ENCODE results near the gene STRIT1.

The STRIT1 gene
- long read RNA-seq, donor 1 = 0 reads
- long read RNA-seq, donor 2 = 0 reads
- long read RNA-seq, donor 3 = 0 reads
- long read RNA-seq, donor 4 = 0 reads
- long read RNA-seq, donor 5 = 0 reads
- long read RNA-seq, donor 6 = 0 reads
- long read RNA-seq, donor 7, partial matches to known transcripts = 0 of 1 reads
- long read RNA-seq, donor 7, other reads (novel, unspliced or antisense) = 0 of 1 reads
- long read RNA-seq, donor 8 = 0 reads

GRCh38 chr3:155293516-155293915 lies at the start of gene STRIT1:
Gene STRIT1 (minus strand): TSS chr3:155293683.
- DNase-seq = no peak

GRCh38 chr3:155342344-155342743 lies 48.9 kb upstream of the STRIT1 start:
- DNase-seq = no peak

DNA sequence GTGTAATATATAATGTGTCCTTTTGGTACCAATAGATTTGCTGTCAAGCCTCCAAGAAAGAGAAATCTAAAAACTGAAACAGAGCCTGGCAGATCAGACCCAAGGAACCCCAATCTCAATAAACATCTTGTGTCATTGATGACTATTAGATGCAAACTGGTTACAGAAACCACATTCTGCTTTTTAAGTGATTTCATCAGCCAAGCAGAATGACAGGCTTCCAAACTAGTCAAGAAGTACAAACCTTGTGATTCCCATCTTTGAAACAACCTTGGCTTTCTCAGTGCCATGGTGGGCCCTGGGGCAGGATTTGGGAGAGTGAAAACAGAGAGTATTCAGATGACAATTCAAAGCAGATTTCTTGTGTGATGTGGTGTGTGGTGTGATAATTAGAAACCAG lies 45.6 kb upstream of the STRIT1 start:
- no peak for DNase-seq

DNA sequence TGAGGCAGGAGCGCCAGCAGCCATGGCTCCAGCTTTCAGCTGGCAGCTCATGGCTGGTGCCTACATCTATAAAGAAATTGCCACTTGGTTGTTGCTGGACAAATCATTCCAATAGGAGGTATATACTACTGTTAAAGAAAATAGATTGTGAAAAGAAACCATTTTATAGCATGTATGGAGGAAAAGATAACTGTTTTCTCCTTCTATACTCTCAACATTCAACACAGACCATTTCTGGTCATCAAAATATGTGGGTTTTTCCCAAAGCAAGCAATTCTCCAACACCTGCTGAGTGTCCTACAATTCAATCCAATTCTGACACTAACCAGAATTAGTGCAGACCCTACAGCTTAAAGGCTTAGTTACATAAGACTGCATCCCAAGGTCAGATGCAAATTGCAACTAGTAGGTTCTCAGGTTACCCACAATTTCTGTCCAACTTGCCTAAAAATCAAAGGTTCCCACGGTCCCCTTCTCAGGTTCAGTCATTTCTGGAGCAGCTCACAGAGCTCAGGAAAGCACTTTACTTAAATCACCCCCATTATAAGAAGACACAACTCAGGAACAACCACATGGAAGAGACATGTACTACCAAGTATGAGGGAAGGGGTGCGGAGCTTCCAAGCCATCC lies 42.4 kb upstream of the STRIT1 start:
- DNase-seq = no peak

- DNase-seq = no peak
These were observed 41.6 kb upstream of the STRIT1 start for GRCh38 chr3:155334914-155335723.

- no peak for DNase-seq
These were observed 40.9 kb upstream of the STRIT1 start for GRCh38 chr3:155334215-155334913.

DNA sequence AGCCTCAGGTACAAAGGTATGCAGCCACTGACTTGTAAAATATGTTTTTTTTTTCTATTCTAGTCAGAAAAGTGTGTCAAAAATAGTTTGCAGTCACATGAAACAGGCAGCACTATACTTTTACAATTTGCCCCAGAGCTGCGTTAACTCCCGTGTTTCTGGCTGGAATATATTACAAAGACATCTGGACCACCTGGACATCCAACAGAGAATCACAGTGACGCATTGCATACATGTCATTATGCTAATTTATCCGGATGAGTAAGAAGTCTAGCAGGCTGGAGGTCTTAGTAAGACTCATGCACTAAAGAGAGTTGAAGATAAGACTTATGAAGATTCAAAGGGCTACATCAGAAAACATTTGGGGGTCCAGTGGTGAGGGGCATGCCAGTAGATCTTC lies 39.2 kb upstream of the STRIT1 start:
- no peak for DNase-seq

- no peak for DNase-seq
These were observed 37.6 kb upstream of the STRIT1 start for GRCh38 chr3:155331078-155331477.

DNA sequence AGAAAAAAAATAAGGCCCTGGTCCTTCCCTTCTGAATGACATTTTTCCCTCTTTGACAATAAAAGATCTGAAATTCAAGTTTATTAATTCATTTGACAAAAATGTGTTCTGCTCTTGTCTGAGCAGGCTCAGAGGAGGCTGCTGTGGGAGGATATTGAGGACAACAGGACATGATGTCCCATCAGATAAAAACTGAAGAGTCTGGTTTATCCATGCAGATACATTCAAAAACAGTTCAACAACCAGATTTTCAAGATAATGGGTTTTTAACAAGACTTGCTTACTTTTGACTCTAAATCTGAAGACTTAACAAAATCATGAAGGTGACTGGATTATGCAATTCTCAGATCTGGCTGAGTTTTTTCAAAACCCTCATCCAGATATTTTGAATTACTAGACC lies 36.9 kb upstream of the STRIT1 start:
- no peak for DNase-seq

- no peak for DNase-seq
These were observed 36.1 kb upstream of the STRIT1 start for GRCh38 chr3:155329513-155330048.

DNA sequence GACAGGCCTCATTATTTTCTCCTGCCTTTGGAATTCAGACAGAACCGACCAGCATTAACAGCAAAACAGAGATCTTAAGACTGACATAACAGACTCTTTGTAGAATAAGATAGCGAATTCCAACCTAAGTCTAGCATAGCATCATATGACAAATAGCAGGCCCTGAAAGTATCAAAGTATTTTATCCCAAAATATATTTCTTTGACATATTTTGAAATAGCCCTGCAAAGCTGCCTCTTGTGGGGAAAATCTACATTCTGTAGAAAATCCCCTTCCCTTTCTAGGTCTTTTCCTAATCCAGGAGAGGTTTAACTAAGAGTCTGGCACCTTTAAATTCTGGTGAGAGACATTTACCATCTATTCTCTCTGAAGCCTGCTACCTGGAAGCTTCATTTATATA lies 34.4 kb upstream of the STRIT1 start:
- DNase-seq = no peak

DNA sequence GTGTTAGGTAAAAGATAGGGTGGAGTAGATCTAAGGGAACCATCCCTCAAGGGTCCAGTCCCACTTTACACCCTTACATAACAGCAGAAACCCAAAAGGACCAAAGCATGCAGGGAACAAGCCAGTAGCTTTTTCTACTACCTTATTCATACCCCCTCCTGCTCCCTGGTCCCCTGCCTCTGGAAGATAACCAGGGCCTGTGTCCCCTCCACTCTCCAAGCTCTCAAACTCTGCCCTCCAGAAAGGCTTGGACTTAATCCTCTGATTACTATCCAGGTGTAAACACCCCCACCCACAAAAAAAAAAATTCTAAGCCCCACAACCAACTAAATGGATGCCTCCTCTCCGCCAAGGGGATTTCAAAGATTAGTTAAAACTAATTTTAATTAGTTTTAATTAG lies 33.9 kb upstream of the STRIT1 start:
- DNase-seq = no peak

DNA sequence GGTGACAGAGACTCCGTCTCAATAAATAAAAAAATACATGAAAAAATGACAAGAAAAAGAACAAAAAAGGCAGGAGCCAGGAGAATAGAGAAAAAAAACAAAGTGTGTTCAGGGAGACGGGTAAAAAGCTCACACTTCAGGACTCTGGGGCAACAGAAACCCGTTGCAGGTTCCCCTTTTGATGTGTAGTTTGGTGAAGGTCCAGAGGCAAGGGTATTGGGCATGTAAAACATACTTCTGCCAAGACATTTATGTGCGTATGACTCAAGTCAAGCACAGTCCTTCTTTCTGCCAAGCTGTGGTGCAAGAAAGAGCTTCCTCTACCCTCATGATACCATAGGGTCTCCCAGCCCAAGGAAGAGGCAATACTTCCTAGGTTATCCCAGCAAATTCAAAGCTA lies 33.4 kb upstream of the STRIT1 start:
- DNase-seq = no peak

- no peak for DNase-seq
These were observed 32.8 kb upstream of the STRIT1 start for GRCh38 chr3:155326244-155326643.

DNA sequence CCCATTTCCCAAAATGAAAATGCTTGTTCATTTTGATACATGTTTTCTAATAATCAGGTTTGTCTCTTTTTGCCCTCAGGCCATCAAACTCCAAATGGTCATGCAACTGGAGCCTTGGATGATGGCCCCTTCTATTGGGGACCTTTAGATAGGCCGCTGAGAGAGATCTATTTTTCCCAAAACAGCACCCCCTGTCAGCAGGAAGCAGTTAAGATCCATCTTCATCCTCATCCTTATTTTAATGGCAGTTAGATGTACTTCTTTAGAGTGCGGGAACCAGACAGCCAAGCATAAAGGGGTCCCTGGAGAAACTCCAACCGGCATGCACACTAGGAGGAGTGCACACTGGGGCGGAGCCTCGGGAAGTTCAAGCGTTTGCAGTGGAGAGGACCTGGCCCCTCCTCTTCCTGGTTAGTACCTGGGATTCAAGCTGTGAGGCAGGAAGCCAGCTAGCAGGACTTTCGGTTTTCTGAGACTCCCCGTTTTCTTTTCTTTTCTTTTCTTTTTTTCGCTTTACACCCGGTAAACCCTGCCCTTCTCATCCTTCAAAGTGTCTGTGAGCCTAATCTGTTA lies 31.9 kb upstream of the STRIT1 start:
- no peak for DNase-seq

DNA sequence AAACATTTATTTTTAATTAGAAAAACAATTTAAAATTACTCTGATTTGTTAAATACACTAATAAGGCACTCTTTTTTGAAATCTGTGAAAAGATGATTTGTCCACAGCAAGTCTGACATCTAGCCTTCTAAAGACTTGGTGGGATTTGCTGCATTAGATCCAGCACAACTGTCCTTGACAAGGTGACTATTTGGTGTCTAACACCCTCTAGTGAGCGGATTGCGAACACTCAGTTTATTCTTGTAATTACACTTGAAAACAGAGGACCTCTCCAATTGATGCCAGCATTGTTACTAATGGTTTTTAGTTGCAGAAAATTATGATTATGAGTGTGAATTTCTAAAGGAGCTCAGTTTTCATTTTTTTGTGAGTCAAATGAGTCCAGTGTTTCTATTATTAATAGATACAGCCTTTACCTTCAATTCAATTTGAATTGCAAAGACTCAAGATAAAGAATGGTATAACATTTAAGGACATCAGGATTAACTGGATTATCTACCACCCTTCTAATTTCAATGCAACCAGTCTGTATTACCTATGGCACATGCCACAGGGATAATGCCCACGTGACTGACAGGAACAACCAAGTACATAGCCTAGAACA lies 29.7 kb upstream of the STRIT1 start:
- peak; percentile 18 for DNase-seq

DNA sequence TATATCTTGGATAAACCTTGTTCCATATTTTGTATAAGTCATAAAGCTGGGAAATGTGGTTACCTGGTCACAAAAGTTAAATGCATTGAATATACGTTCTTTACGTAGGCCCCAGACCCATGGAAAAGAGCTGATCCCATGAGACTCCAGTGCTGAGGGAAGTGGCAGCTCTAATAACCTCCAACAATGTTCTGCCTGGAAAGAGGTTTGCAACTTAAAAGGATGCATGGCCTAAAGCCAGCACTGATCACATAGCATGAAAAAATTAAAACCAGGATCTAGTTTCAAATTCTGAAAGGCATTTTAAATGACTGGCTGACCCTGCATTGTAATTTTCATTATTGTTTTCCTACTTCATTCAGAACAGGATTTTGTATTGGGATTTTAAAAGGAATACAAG lies 27.9 kb upstream of the STRIT1 start:
- no peak for DNase-seq

GRCh38 chr3:155320934-155321333 lies 27.5 kb upstream of the STRIT1 start:
- DNase-seq = no peak

- DNase-seq = no peak
These were observed 25.3 kb upstream of the STRIT1 start for GRCh38 chr3:155318740-155319139.

DNA sequence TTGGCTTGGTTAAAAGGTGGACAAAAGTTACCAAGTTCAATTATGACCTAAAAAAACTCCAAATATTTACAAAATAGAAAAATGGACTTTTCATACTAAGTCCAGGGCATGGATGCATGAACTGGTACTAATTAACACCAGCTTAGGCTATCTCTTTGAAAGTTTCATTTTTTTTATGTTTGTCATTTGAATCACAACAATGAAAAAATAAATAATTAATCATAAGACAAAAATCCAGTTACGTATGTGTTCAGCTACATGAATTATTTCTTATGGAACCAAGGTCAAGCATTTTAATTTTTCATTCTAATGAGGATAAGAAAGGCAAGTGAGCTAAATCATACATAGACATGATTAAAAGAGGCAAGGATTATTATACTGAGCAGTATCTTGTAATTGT lies 23.7 kb upstream of the STRIT1 start:
- no peak for DNase-seq

DNA sequence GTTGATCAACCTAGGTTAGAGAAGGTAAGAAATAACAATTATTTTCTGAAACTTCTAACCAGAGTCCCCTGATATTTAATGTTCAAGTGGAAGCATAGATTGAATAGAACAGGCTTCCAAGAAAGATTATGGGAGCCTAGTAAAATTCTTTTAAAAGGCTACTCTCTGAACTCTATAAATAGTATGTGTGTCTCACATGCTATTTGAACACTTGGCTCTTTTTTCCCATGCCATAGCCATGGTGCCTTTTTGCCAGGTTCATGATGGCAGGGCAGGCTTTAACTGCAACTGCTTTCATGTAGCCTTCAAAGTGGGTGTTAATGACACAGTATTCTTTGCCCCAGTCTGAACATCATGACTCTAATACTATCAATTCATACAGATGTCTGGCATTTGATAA lies 22.9 kb upstream of the STRIT1 start:
- DNase-seq = no peak

DNA sequence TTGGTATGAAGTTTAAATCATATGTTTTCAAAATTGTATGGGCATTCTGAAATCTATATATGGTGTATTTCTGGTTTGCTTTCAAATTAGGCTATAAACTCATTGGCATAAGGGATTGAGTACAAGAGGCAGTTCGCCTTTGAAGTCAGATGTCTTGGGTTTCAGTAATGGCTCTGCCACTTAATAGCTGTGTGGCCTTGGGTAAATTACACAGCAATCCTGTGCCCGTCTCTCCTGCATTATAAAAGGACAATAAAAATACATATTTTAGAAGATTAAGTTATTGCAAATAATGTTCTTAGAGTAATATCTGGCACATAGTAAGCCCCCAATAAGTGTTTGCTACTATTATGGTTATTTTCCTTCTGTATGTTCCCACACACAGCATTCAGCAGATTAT lies 20.4 kb upstream of the STRIT1 start:
- no peak for DNase-seq
